Measurements from ENCODE around the gene MPP3. TPM values are rescaled to one million over a fixed set of nuclear protein-coding genes. Genes with fewer than 3 reads are reported as not detected.
A peak's percentile ranks its signal among the peaks of the same experiment; 100 is the strongest.

The MPP3 gene
- total and polyA plus RNA-seq, 9 of the 15 experiments (the other 6 are each of a cell fraction or from before 2014, with no cell fraction given) = 0.41 to 10.4 (median 4.5) TPM

GRCh38 chr17:43768382-43768781 lies 64.6 kb downstream of the MPP3 start:
- H3K4me2 ChIP-seq (ENCODE audit: insufficient read depth, low read length) = no peak overlapping the region

GRCh38 chr17:43767713-43768059 lies 65.3 kb downstream of the MPP3 start:
- Histone ChIP-seq H3K9me1 (ENCODE audit: control insufficient read depth, insufficient read depth, low read length) (no peaks in the 10 kb centered on the region), H3K27me3 (ENCODE audit: control insufficient read depth in 2 of 2, insufficient read depth in 2 of 2, low read length in 2 of 2) (peaks cover 0 to 7% of the 10 kb centered on the region in 2 experiments; a peak in 1 of 5 replicates), H3K4me1 (replicated peaks in 1 of 2; ENCODE audit: control insufficient read depth in 2 of 2, insufficient read depth in 2 of 2, low read length in 2 of 2) (peaks cover 0 to 3% of the 10 kb centered on the region in 2 experiments; a peak in 3 of 5 replicates), H2AFZ (ENCODE audit: low read depth, low read length) (no peak overlapping the region), H3K27ac (ENCODE audit: extremely low read depth, low read depth, low read length) (no peak overlapping the region), H3K4me2 (ENCODE audit: insufficient read depth, low read length) (no peak overlapping the region), H3K9ac (ENCODE audit: insufficient read depth in 1 of 2, low read depth in 2 of 2, low read length in 2 of 2) (no peak overlapping the region), H3K9me3 (replicated peaks; ENCODE audit: control insufficient read depth, insufficient read depth, low read depth, low read length) (no peaks in the 10 kb centered on the region), H4K20me1 (replicated peaks; ENCODE audit: control insufficient read depth, insufficient read depth, low read length) (peaks cover 5% of the 10 kb centered on the region; the same call in 1 of the 2 replicates), H3K4me3 (no peak overlapping the region), H3K79me2 (ENCODE audit: control insufficient read depth, insufficient read depth, low read length) (no peaks in the 10 kb centered on the region), H3K36me3 (ENCODE audit: control insufficient read depth, insufficient read depth, low read length) (peaks cover 13% of the 10 kb centered on the region; the same call in 2 of the 3 replicates)
- ATAC-seq (no peak), FAIRE-seq (no peak), DNase-seq (ENCODE audit: extremely low read depth in 1 of 4, low spot score in 3 of 4) (no peak)
- POLR2A ChIA-PET = interaction anchor here (1.2 kb wide), 1 partner anchor 73 kb away, joined by 4 read pairs; no protein-coding TSS in a partner anchor
- CTCF ChIA-PET (ENCODE audit: low intra/inter-chr PET ratio) = interaction anchor here (1.9 kb wide), 1 partner anchor 73 kb away, joined by 5 read pairs; no protein-coding TSS in a partner anchor
- WGBS (ENCODE audit: insufficient coverage, low coverage, missing lambda C conversion rate) = 37% methylated on average over 4 of the region's 5 CpGs
- intact Hi-C loops (cut with micrococcal nuclease) (no loop called here), in situ Hi-C loops (cut with MboI) (no loop called here)
- BruUV-seq (replicated peaks) = no TSS peak
- TF ChIP-seq CREB3 (tag; conservative IDR thresholded peaks at IDR 0.05; ENCODE audit: low read depth) (no peak), SMARCA5 (IDR thresholded peaks at IDR 0.05) (no peak)
- TF ChIP-seq, protein P1, sequence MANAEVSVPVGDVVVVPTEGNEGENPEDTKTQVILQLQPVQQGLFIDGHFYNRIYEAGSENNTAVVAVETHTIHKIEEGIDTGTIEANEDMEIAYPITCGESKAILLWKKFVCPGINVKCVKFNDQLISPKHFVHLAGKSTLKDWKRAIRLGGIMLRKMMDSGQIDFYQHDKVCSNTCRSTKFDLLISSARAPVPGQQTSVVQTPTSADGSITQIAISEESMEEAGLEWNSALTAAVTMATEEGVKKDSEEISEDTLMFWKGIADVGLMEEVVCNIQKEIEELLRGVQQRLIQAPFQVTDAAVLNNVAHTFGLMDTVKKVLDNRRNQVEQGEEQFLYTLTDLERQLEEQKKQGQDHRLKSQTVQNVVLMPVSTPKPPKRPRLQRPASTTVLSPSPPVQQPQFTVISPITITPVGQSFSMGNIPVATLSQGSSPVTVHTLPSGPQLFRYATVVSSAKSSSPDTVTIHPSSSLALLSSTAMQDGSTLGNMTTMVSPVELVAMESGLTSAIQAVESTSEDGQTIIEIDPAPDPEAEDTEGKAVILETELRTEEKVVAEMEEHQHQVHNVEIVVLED (CRISPR knock-in tag; IDR thresholded peaks at IDR 0.05) = no peak
- TF ChIP-seq, protein P2, sequence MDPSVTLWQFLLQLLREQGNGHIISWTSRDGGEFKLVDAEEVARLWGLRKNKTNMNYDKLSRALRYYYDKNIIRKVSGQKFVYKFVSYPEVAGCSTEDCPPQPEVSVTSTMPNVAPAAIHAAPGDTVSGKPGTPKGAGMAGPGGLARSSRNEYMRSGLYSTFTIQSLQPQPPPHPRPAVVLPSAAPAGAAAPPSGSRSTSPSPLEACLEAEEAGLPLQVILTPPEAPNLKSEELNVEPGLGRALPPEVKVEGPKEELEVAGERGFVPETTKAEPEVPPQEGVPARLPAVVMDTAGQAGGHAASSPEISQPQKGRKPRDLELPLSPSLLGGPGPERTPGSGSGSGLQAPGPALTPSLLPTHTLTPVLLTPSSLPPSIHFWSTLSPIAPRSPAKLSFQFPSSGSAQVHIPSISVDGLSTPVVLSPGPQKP (CRISPR knock-in tag; IDR thresholded peaks at IDR 0.05) = no peak

More at GRCh38 chr17:43768382-43768781, 64.6 kb downstream of the MPP3 start:
- WGBS (ENCODE audit: insufficient coverage, low coverage, missing lambda C conversion rate) = 21% methylated on average over 8 of the region's 9 CpGs
- peaks cover 19% of the 10 kb centered on the region; the same call in 2 of the 3 replicates for H3K36me3 ChIP-seq (ENCODE audit: control insufficient read depth, insufficient read depth, low read length)
- in situ Hi-C loops (cut with MboI) (no loop called here), intact Hi-C loops (cut with micrococcal nuclease) (no loop called here)
- no peaks in the 10 kb centered on the region for H3K9me3 ChIP-seq (replicated peaks; ENCODE audit: control insufficient read depth, insufficient read depth, low read depth, low read length)
- H3K27ac ChIP-seq (ENCODE audit: extremely low read depth, low read depth, low read length) = no peak overlapping the region
- H2AFZ ChIP-seq (ENCODE audit: low read depth, low read length) = no peak overlapping the region
- no peak overlapping the region for H3K4me3 ChIP-seq
- TF ChIP-seq CBX1 (IDR thresholded peaks at IDR 0.05; ENCODE audit: low read depth) = no peak
- 0 out of 2 replicates have a peak, but pooled peaks have one; percentile 11 for TF ChIP-seq BHLHE40 (IDR thresholded peaks at IDR 0.05; ENCODE audit: low read length)
- TF ChIP-seq CBFA2T2 (conservative IDR thresholded peaks at IDR 0.05) = no peak
- TF ChIP-seq CHD1 (IDR thresholded peaks at IDR 0.05; ENCODE audit: low read length) = no peak
- H3K27me3 ChIP-seq (ENCODE audit: control insufficient read depth in 2 of 2, insufficient read depth in 2 of 2, low read length in 2 of 2) = peaks cover 0 to 6% of the 10 kb centered on the region in 2 experiments; a peak in 1 of 5 replicates
- FAIRE-seq (no peak), DNase-seq (ENCODE audit: extremely low read depth in 1 of 4, low spot score in 3 of 4) (peak in 1 of 4 experiments; percentile 10), ATAC-seq (peak; percentile 28; the same call in 1 of the 3 replicates)
- peaks cover 5% of the 10 kb centered on the region; the same call in 1 of the 2 replicates for H4K20me1 ChIP-seq (replicated peaks; ENCODE audit: control insufficient read depth, insufficient read depth, low read length)
- H3K79me2 ChIP-seq (ENCODE audit: control insufficient read depth, insufficient read depth, low read length) = no peaks in the 10 kb centered on the region
- H3K9ac ChIP-seq (ENCODE audit: insufficient read depth in 1 of 2, low read depth in 2 of 2, low read length in 2 of 2) = no peak overlapping the region
- CTCF ChIA-PET (ENCODE audit: low intra/inter-chr PET ratio) = interaction anchor here (1.9 kb wide), 1 partner anchor 73 kb away, joined by 5 read pairs; no protein-coding TSS in a partner anchor
- POLR2A ChIA-PET = no interaction called here
- peaks cover 0 to 3% of the 10 kb centered on the region in 2 experiments; a peak in 3 of 5 replicates for H3K4me1 ChIP-seq (replicated peaks in 1 of 2; ENCODE audit: control insufficient read depth in 2 of 2, insufficient read depth in 2 of 2, low read length in 2 of 2)
- no TSS peak for BruUV-seq (replicated peaks)
- H3K9me1 ChIP-seq (ENCODE audit: control insufficient read depth, insufficient read depth, low read length) = no peaks in the 10 kb centered on the region

All from K562 (cell line).